Measurements from ENCODE around the gene DPYD.
A peak's percentile ranks its signal among the peaks of the same experiment; 100 is the strongest.

Gene DPYD

GRCh38 chr1:97920832-97921571 is at the start of gene DPYD:
Gene DPYD (minus strand): TSS chr1:97921034. CDS start chr1:97920922, 112 bp downstream.
- no peak for TF ChIP-seq CTCF (IDR thresholded peaks at IDR 0.05; ENCODE audit: extremely low read depth, insufficient read depth, missing control alignments)

DNA sequence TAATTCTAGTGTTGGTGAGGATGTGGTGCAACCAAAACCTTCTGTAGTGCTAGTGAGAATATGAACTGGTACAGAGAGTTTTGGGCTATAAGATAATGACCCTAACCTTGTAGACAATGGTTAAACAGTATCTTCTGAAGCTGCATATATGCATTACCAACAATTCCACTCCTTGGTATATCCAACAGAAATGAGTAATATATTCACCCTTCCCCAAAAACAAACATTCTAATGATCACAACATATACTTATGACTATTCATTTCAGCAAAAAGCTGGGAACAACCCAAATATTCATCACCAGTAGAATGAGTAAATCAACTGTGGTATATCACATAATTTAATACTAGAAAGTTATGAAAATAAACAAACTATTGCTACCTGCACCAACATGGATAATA is 39.6 kb upstream of the DPYD start:
- no peak for DNase-seq (ENCODE audit: low spot score)
- in situ Hi-C loops (cut with MboI; ENCODE audit: low pct_unique_long_range_greater_than_20kb, low sequenced_read_pairs, unreplicated experiment), result no loop called here
- TF ChIP-seq CTCF (IDR thresholded peaks at IDR 0.05; ENCODE audit: extremely low read depth, insufficient read depth, missing control alignments), result no peak

More at GRCh38 chr1:97920832-97921571, at the start of gene DPYD:
- in situ Hi-C loops (cut with MboI; ENCODE audit: low pct_unique_long_range_greater_than_20kb, low sequenced_read_pairs, unreplicated experiment), result no loop called here
- peak; percentile 86 for DNase-seq (ENCODE audit: low spot score)

- no peak for DNase-seq (ENCODE audit: low spot score)
- TF ChIP-seq CTCF (IDR thresholded peaks at IDR 0.05; ENCODE audit: extremely low read depth, insufficient read depth, missing control alignments), result no peak
- in situ Hi-C loops (cut with MboI; ENCODE audit: low pct_unique_long_range_greater_than_20kb, low sequenced_read_pairs, unreplicated experiment), result no loop called here
These were observed 26.9 kb upstream of the DPYD start for GRCh38 chr1:97947695-97948094.

GRCh38 chr1:97943354-97943753 is 22.5 kb upstream of the DPYD start:
- no peak for DNase-seq (ENCODE audit: low spot score)
- TF ChIP-seq CTCF (IDR thresholded peaks at IDR 0.05; ENCODE audit: extremely low read depth, insufficient read depth, missing control alignments), result no peak
- in situ Hi-C loops (cut with MboI; ENCODE audit: low pct_unique_long_range_greater_than_20kb, low sequenced_read_pairs, unreplicated experiment), result no loop called here

DNA sequence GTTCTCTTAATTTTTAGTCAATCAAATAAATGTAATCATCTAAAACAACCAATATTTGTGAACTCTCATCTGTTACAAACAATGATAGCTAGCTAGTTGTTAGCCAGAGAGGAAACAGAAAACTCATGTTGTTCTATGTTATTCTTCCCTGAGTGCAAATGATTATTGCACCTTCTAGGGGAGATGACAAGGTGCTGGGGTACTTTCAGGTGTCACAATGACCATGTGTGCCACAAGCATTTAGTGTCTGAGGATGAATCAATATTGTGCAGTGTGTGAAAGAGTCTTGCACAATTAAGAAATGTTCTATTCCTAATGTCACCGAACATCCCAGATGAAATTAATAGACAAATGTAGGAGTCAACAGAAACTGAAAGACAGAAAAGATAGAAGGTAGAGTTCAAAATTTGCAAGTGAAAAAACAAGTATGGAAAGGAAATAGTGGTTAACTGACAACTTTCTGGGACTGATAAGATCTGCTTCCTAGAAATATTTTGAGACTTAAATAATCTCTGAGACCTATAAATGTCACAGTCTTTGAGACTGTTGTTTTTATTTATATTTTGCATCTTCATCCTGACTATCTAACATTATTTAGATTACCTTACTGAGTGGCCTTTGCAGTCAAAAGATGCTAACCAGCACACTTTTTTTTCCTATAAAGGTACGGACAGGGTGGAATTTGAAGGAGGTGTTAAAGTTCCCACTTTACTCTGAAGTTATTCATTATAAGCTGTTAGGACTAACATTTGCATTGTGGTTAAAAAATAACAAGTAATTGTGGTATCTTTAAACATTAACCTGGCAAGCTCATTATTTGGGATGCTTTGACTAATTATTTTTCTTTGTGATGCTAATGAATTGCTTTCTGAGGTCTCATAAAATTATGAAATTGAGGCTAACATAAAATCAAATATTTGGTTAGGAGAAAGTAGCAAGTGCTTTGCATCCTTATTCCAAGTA is 21.6 kb upstream of the DPYD start:
- DNase-seq (ENCODE audit: low spot score), result no peak
- in situ Hi-C loops (cut with MboI; ENCODE audit: low pct_unique_long_range_greater_than_20kb, low sequenced_read_pairs, unreplicated experiment), result no loop called here
- TF ChIP-seq CTCF (IDR thresholded peaks at IDR 0.05; ENCODE audit: extremely low read depth, insufficient read depth, missing control alignments), result no peak

GRCh38 chr1:97938285-97938642 is 17.4 kb upstream of the DPYD start:
- in situ Hi-C loops (cut with MboI; ENCODE audit: low pct_unique_long_range_greater_than_20kb, low sequenced_read_pairs, unreplicated experiment), result no loop called here
- no peak for DNase-seq (ENCODE audit: low spot score)
- no peak for TF ChIP-seq CTCF (IDR thresholded peaks at IDR 0.05; ENCODE audit: extremely low read depth, insufficient read depth, missing control alignments)

Measured in GM13977 (cell line).